Measurements from ENCODE around the gene CPLX4. TPM values are rescaled to one million over a fixed set of nuclear protein-coding genes. Genes with fewer than 3 reads are reported as not detected.

CPLX4 gene, protein sequence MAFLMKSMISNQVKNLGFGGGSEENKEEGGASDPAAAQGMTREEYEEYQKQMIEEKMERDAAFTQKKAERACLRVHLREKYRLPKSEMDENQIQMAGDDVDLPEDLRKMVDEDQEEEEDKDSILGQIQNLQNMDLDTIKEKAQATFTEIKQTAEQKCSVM
- polyA plus RNA-seq (ENCODE audit: insufficient read length) = not detected

DNA sequence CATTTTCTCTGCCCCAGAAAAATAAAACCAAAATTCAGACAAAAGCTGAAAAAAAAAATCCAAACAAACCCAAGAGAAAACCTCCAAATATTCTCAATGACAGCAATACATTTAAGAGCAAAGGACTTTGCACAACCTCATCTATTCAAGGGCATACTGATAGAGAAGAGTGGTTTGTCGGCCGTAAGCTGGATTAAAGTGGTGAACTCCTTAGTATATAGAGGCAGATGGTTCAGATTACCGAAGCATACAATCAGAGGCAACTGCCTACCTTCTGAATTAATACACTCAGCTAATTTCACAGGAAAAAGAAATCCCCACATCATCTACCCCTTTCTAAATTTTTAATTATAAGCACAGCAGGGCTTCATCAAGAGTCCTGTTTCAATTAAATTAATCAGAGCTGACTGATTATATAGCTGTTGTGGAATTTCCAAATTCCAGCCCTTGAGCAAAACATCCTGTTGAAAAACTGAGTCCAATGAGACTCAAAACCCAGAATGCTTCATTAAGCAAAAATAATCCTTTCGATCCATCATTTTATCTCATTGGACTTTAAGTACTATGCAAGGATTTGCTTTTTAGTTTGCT, at the start of gene CPLX4:
Gene CPLX4, minus strand, starts transcription at position 190 of the 591 bp plus-strand sequence. Its CDS starts 187 bp downstream, at position 3.
- no peak for DNase-seq (ENCODE audit: low read depth)

- DNase-seq (ENCODE audit: low read depth) = no peak
These were observed 41.9 kb upstream of the CPLX4 start for GRCh38 chr18:59360381-59360780.

DNA sequence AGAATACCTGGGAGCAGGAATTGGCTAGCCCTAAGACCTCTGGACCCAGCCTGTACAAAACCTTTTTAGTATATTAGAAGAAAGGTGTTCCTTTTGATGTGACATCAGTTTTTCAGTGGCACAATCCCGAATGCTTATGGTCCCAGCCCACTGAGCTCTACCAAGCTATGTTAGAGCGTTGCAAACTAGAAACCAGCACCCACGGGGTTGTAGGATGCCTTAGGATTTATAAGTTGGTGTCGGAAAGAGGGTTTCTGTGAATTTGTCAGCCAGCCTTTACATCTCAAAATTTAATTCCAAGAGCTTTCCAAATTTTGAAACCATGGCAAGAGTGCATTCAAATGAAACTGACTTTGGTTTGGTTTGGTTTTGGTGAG, 41.1 kb upstream of the CPLX4 start:
- DNase-seq (ENCODE audit: low read depth) = no peak

- DNase-seq (ENCODE audit: low read depth) = peak; percentile 75
These were observed 40.5 kb upstream of the CPLX4 start, which contains the start of gene LMAN1 for GRCh38 chr18:59358712-59359575. Gene LMAN1 (minus strand): TSS chr18:59359265. CDS start chr18:59359244, 21 bp downstream.

GRCh38 chr18:59358414-59358711, 39.9 kb upstream of the CPLX4 start:
- peak; percentile 45 for DNase-seq (ENCODE audit: low read depth)

- no peak for DNase-seq (ENCODE audit: low read depth)
These were observed 39.5 kb upstream of the CPLX4 start for GRCh38 chr18:59357928-59358327.

- DNase-seq (ENCODE audit: low read depth) = no peak
These were observed 36.3 kb upstream of the CPLX4 start for GRCh38 chr18:59354731-59355130.

DNA sequence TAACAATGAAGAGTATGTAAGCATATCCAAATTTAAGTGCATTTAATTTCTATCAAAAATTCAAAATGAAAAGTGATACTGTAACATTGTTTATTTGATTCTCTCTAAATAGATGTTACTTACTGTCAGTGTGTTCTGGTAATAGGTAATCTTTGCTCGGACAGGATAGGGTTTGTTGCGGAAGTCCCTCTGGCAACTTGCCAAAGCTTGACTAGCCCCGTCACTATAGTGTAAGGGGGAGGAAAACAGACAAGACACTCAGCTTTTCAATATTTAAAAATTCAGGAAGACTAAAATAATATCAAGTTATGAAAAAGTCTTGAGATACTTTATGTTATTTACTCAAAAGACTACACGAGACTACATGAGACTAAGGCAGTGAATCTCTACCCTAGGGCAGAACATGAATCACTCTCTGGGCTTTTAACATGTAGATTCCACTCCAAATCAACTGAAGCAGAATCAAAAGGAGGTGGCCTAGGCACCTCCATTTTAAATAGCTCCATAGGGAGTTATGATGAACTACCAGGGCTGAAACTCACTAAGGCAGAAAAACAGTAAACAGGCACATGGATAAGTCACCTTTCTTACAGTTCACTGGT, 34.7 kb upstream of the CPLX4 start:
- DNase-seq (ENCODE audit: low read depth) = no peak

DNA sequence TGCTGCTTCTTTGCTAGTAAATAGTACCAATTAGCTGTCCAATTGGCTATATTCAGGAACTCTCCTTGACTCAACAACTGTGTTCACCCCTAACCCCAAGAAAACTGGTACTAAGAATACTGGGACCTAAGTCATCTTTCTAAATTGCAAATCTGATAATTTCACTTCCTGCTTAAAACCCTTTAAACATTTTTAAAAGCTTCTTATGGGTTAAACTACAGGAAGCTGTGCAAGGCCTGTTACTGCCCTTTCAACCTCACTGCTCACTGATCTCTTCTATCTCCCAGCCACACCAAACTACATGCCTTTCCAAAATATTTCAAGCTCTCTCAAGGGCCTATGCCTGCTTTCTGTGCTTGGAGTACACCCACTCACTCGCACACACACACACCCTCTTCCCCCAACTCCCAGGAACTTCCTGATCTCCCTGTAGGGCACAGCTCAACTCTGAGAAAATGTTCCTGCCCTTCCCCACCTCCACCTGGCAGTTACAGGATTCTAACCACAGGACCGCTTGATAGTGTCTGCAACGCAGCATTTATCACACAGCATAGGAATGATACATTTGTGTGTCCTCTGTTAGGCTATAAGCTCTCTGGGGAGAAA, 33.9 kb upstream of the CPLX4 start:
- DNase-seq (ENCODE audit: low read depth) = no peak

- no peak for DNase-seq (ENCODE audit: low read depth)
These were observed 27.1 kb upstream of the CPLX4 start for GRCh38 chr18:59345556-59345955.

DNA sequence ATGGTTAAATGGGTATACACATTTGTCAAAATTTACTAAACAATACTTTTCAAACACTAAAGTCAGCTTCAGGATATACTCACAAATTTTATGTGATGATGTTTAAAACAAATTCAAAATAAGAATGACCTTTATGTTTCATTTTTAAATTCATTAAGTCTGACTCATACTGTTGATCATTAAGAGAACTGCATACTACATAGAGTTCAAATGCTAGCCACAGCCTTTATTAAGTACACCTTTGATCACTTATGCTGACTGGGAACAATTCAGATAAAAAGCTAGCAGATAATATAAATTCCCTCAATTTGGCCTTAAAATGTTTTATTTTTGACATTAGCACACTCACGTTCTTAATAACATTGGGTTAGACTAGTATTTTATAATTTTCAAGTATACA, 26.5 kb upstream of the CPLX4 start:
- no peak for DNase-seq (ENCODE audit: low read depth)

DNA sequence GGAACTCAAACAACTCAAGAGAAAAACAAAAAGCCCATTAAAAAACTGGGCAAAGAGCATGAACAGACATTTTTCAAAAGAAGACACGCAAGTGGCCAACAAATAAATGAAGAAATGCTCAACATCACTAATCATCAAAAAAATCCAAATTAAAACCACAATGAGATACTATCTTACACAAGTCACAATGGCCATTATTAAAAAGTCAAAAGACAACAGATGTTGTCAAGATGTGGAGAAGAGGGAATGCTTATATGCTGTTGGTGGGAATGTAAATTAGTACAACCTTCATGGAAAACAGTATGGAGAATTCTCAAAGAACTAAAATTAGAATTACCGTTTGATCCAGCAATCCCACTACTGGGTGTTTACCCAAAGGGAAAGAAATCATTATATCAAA, 25.5 kb upstream of the CPLX4 start:
- DNase-seq (ENCODE audit: low read depth) = no peak

DNA sequence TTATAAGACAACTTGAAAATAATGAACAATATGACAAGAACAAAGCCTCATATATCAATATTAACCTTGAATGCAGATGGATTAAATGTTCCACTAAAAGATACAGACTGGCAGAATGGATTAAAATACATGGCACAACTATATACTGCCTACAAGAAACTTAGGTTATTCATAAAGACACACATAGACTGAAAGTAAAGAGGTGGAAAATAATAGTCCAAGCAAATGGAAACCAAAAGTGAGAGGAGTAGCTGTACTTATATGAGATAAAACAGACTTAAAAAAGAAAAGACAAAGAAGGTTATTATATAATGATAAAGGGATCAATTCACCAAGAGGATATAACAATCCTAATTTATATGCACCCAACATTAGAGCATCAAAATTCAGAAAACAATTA, 22.4 kb upstream of the CPLX4 start:
- DNase-seq (ENCODE audit: low read depth) = no peak

GRCh38 chr18:59340312-59340711, 21.9 kb upstream of the CPLX4 start:
- no peak for DNase-seq (ENCODE audit: low read depth)

DNA sequence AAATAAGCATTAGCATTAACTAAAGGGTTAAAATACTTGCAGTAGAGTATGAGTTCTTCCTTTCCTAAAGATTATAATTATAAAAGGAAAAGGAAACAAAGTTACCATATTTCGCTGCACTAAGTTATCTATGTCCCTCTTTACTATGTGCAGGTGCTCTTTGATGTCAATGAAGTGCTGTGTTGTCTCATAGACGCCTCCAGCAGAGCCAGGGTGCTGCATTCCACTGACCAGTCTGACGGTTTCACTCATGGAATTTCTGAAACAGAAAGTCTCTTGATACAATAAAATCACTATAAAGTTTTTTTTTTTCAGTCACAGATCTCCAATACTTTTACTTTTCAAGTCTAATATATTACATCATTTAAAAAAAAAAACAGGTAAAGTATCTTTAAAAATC, 14.5 kb upstream of the CPLX4 start:
- DNase-seq (ENCODE audit: low read depth) = no peak

GRCh38 chr18:59328683-59329082, 10.2 kb upstream of the CPLX4 start:
- DNase-seq (ENCODE audit: low read depth) = no peak

- DNase-seq (ENCODE audit: low read depth) = no peak
These were observed 7.5 kb upstream of the CPLX4 start for GRCh38 chr18:59325965-59326364.

- DNase-seq (ENCODE audit: low read depth) = no peak
These were observed 6.1 kb upstream of the CPLX4 start for GRCh38 chr18:59324623-59324971.

DNA sequence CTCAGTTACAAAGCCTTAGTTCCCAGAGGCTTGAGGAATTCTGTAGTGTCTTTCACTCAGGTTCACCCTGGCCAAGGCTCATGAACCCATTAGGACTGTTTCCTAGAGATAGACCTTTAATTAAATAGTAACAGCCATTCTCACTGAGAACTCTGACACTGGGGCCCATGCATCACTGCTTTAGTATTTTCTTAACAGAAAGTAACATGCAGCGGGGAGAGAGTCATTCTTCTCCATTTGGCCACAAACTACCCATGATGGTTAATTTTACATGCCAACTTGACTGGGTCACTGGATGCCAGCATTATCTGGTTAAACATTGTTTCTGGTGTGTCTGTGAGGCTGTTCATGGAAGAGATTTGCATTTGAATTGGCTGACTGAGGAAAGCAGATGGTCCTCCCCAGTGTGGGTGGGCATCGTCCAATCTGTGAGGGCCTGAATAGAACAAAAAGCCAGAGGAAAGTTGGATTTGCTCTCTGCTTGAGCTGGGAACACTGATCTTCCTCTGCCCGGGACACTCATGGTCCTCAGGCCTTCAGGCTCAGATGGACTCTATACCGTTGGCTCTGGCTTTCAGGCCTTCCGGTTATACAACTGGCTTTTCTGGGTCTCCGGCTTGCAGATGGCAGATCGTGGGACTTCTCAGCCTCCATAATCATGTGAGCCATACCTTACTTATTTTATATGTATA, 5.6 kb upstream of the CPLX4 start:
- no peak for DNase-seq (ENCODE audit: low read depth)

DNA sequence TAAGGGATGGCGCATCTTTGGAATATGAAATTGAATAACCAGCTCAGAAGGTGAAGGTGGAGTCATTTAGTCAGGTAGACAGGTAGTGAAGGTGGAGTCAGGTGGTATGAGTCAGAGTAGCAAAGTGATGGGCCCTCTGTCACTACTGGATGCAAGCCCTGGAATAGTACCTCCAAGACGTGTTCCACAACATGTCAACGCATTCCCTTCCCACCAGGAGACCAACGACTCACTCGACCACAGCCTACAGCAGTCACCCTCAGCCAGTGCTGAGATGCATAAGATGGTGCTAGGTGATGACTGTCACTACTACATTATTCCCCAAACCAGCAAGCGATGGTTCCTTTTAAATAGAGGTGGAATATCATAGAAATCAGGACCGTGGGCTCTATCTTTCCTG, 6.8 kb downstream of the CPLX4 start:
- no peak for DNase-seq (ENCODE audit: low read depth)

DNA sequence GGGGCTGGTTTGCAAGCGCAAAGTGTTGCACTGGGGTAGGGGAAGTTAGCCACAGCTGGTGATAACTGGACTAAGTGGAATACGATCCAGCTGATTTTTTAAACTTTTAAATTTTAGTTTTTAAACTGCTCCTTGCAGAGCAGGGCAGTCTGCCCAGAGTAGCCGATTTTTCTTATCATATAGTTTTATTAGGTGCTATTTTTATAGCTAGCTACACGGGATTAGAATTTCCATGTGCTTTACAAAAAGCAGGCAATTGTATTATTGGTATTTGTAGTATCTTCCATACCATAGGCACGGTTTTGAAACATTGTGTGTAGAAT, 9.6 kb downstream of the CPLX4 start:
- no peak for DNase-seq (ENCODE audit: low read depth)

All from forelimb muscle (tissue), 1 donor.